ENCODE measurements around the gene SRRM4.

DNA sequence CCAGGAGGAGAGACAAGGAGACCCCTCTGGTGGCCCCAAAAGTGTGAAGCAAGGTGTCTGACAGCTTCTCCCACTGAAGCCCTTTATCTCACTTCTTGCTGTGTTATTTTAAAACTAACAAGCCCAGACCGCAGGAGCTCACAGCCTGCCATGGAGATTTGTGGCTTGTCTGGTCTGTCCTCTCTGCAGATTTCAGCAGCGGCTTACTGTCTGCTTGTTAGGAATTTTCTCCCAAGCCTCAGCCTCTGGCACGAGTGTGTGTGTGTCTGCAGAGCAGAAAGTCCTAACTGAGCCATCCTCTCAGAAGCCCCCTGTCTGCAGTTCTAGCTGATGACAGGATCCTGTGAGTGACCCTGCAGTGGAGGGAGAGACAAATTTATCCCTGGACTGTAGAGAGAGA, 109.5 kb downstream of the SRRM4 start:
- TF ChIP-seq, protein P1, sequence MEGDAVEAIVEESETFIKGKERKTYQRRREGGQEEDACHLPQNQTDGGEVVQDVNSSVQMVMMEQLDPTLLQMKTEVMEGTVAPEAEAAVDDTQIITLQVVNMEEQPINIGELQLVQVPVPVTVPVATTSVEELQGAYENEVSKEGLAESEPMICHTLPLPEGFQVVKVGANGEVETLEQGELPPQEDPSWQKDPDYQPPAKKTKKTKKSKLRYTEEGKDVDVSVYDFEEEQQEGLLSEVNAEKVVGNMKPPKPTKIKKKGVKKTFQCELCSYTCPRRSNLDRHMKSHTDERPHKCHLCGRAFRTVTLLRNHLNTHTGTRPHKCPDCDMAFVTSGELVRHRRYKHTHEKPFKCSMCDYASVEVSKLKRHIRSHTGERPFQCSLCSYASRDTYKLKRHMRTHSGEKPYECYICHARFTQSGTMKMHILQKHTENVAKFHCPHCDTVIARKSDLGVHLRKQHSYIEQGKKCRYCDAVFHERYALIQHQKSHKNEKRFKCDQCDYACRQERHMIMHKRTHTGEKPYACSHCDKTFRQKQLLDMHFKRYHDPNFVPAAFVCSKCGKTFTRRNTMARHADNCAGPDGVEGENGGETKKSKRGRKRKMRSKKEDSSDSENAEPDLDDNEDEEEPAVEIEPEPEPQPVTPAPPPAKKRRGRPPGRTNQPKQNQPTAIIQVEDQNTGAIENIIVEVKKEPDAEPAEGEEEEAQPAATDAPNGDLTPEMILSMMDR (optimal IDR thresholded peaks at IDR 0.05 in 1 of 3, IDR thresholded peaks at IDR 0.05 in 1 of 3, conservative IDR thresholded peaks at IDR 0.05 in 1 of 3; ENCODE audit: extremely low read depth in 1 of 3, insufficient read depth in 2 of 3, low read length in 3 of 3): no peak
- no peak for TF ChIP-seq EZH2 (IDR thresholded peaks at IDR 0.05; ENCODE audit: low read length)

Data from keratinocyte (primary cell).